ENCODE measurements around the gene FRY.

Gene FRY

GRCh38 chr13:32168131-32168530 is 136.6 kb downstream of the FRY start:
- DNase-seq (ENCODE audit: low read depth): no peak
- no peak for TF ChIP-seq CTCF (IDR thresholded peaks at IDR 0.05; ENCODE audit: low read length, missing control alignments)
- H3K4me3 ChIP-seq (replicated peaks; ENCODE audit: low read depth, low read length): no peak overlapping the region

- H3K4me3 ChIP-seq (replicated peaks; ENCODE audit: low read depth, low read length): no peak overlapping the region
- DNase-seq (ENCODE audit: low read depth): no peak
- no peak for TF ChIP-seq CTCF (IDR thresholded peaks at IDR 0.05; ENCODE audit: low read length, missing control alignments)
Observed at GRCh38 chr13:32170841-32171240, 139.3 kb downstream of the FRY start.

- no peak for TF ChIP-seq CTCF (IDR thresholded peaks at IDR 0.05; ENCODE audit: low read length, missing control alignments)
- H3K4me3 ChIP-seq (replicated peaks; ENCODE audit: low read depth, low read length): no peak overlapping the region
- DNase-seq (ENCODE audit: low read depth): no peak
Observed at GRCh38 chr13:32173881-32174280, 142.3 kb downstream of the FRY start.

GRCh38 chr13:32174366-32174765 is 142.8 kb downstream of the FRY start:
- no peak for TF ChIP-seq CTCF (IDR thresholded peaks at IDR 0.05; ENCODE audit: low read length, missing control alignments)
- H3K4me3 ChIP-seq (replicated peaks; ENCODE audit: low read depth, low read length): no peak overlapping the region
- no peak for DNase-seq (ENCODE audit: low read depth)

GRCh38 chr13:32175307-32175706 is 143.7 kb downstream of the FRY start:
- peak; percentile 36 for DNase-seq (ENCODE audit: low read depth)
- no peak for TF ChIP-seq CTCF (IDR thresholded peaks at IDR 0.05; ENCODE audit: low read length, missing control alignments)
- H3K4me3 ChIP-seq (replicated peaks; ENCODE audit: low read depth, low read length): no peak overlapping the region

GRCh38 chr13:32175943-32176342 is 144.4 kb downstream of the FRY start:
- H3K4me3 ChIP-seq (replicated peaks; ENCODE audit: low read depth, low read length): no peak overlapping the region
- no peak for DNase-seq (ENCODE audit: low read depth)
- TF ChIP-seq CTCF (IDR thresholded peaks at IDR 0.05; ENCODE audit: low read length, missing control alignments): no peak

- no peak for TF ChIP-seq CTCF (IDR thresholded peaks at IDR 0.05; ENCODE audit: low read length, missing control alignments)
Observed at GRCh38 chr13:32176696-32177095, 145.1 kb downstream of the FRY start.

More at GRCh38 chr13:32176696-32177095, 145.1 kb downstream of the FRY start:
- no peak overlapping the region for H3K4me3 ChIP-seq (replicated peaks; ENCODE audit: low read depth, low read length)
- no peak for DNase-seq (ENCODE audit: low read depth)

Measured in fibroblast of pulmonary artery (primary cell).